ENCODE measurements around the gene HMGA1.
A peak's percentile ranks its signal among the peaks of the same experiment; 100 is the strongest.

Gene HMGA1

DNA sequence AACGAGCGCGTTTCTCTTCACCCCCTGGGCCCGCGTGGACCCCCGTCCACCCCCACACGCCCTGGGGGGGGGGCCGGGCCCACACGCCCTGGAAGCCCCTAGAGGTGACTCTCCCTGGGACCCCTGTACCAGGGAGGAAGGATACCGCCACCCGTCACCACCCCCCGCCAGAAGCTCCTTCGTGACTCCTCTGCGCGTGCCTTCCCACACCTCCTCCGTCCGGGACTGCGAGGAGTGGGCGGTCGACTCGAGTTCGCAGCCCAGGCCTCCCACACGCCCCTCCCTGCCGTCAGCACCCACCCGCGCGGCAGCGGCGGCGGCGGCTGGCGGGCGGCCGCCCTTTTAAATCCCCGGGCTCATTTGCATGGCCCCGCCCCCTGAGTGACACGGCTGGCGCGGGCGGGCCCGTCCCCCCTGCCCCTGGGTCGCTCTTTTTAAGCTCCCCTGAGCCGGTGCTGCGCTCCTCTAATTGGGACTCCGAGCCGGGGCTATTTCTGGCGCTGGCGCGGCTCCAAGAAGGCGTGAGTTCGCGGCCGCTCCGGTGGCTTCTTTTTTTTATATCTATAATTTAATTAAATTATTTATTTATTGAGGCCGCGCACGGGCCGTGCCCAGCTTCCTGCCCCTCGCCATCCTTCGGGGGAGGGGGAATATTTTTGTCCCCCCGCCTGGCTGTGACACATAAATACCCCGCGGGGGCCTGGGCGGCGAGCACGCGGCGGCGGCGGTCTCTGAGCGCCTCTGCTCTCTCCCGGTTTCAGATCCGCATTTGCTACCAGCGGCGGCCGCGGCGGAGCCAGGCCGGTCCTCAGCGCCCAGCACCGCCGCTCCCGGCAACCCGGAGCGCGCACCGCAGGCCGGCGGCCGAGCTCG, at the start of gene HMGA1:
HMGA1 (plus strand) TSS at position 431 of the 873 bp plus-strand sequence. CDS start 3,908 bp downstream, outside the sequence.
- peak; percentile 72 to 86 for DNase-seq (ENCODE audit: low read depth in 1 of 2, low spot score in 1 of 2)

DNA sequence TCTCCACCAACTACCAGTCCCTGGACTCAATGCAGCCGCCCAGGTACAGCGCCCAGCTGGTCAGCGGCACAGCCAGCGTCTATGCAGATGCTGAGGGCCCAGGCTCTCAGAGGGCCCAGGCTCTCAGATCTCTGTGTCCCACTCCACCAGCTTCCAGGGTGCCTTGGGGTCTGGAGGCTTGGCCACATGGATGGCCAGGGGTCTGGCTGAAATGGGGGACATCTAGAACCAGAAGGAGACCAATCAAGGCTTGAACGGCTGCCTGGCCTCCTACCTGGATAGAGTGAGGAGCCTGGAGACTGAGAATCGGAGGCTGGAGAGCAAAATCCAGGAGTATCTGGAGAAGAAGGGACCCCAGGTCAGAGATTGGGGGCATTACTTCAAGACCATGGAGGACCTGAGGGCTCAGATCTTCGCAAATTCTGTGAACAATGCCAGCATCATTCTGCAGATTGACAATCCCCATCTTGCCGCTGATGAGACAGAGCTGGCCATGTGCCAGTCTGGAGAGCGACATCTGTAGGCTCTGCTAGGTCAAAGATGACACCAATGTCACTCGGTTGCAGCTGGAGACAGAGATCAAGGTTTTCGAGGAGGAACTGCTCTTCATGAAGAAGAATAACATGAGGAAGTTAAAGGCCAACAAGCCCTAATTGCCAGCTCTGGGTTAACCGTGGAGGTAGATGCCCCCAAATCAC, 46.7 kb upstream of the HMGA1 start:
- peak in 1 of 2 donors; percentile 21 for DNase-seq (ENCODE audit: low read depth in 1 of 2, low spot score in 1 of 2)

DNA sequence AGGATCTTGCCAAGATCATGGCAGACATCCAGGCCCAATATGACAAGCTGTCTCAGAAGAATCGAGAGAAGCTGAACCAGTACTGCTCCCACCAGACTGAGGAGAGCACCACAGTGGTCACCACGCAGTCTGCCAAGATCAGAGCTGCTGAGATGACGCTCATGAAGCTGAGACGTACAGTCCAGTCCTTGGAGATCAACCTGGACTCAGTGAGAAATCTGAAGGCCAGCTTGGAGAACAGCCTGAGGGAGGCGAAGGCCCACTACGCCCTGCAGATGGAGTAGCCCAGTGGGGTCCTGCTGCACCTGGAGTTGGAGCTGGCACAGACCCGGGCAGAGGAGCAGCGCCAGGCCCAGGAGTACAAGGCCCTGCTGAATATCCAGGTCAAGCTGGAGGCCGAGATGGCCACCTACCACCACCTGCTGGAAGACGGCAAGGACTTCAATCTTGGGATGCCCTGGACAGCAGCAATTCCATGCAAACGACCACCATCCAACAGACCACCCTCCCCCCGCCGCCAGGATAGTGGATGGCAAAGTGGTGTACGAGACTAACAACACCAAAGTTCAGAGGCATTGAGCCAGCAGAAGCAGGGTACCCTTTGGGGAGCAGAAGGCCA, 46.1 kb upstream of the HMGA1 start:
- DNase-seq (ENCODE audit: low read depth in 1 of 2, low spot score in 1 of 2), result no peak

GRCh38 chr6:34194772-34195171, 41.9 kb upstream of the HMGA1 start:
- DNase-seq (ENCODE audit: low read depth in 1 of 2, low spot score in 1 of 2), result no peak

DNA sequence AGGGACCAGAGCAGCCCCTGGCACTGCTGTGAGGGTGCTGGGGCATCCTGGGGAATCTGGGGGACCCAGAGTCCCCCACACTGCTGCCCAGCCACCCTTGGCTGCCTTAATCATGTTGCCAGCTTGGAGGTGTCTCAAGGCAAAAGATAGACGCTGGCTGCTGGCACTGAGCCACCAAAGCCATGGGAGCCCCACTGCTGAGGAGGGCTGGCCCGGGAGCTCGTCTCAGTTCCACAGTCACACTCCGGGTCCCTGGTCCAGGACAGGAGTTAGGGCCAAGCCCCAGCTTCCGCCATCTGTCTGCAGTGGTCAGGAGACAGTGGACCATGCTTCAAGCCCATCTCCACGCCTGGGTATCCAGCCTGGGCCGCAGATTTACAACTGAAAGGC, 41.0 kb upstream of the HMGA1 start:
- DNase-seq (ENCODE audit: low read depth in 1 of 2, low spot score in 1 of 2), result no peak

DNA sequence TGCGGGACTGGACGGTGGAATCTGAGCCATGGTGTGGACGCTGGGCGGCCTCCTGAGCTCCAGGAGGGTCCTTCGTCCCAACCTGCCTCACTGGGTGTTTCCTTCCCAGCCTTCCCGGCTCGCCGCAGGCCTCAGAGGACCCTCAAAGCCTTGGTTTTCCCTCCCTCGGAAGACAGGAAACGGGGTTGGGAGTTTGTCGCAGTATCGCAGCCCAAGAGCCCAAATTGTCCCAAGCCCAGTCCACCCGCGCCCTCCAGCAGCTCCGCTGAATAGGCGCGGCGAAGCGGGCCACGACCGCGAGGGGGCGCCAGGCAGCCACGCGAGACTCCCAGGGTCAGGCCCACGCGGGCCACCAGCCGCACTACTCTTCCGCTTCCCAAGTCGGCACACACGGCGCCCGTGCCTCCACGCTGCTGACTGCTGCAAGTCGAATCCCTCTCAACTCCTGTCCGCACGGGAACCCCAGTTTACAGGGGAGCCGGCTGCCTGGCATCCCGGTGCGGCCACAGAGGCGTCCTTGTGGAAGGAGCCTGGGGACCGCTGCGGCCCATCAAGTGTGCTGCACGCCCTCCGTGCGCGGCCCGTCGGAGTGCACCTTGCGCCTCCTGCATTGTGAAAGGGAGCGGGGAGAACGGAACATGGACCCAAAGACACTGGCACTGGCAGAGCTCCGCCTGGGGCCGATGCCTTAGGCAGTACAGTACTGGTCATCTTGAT, 40.4 kb upstream of the HMGA1 start:
- peak; percentile 85 to 89 for DNase-seq (ENCODE audit: low read depth in 1 of 2, low spot score in 1 of 2)

GRCh38 chr6:34196833-34197195, 39.9 kb upstream of the HMGA1 start:
- DNase-seq (ENCODE audit: low read depth in 1 of 2, low spot score in 1 of 2), result no peak

- no peak for DNase-seq (ENCODE audit: low read depth in 1 of 2, low spot score in 1 of 2)
These were observed 36.2 kb upstream of the HMGA1 start for GRCh38 chr6:34200340-34200971.

- DNase-seq (ENCODE audit: low read depth in 1 of 2, low spot score in 1 of 2), result no peak
These were observed 35.1 kb upstream of the HMGA1 start for GRCh38 chr6:34201455-34202107.

DNA sequence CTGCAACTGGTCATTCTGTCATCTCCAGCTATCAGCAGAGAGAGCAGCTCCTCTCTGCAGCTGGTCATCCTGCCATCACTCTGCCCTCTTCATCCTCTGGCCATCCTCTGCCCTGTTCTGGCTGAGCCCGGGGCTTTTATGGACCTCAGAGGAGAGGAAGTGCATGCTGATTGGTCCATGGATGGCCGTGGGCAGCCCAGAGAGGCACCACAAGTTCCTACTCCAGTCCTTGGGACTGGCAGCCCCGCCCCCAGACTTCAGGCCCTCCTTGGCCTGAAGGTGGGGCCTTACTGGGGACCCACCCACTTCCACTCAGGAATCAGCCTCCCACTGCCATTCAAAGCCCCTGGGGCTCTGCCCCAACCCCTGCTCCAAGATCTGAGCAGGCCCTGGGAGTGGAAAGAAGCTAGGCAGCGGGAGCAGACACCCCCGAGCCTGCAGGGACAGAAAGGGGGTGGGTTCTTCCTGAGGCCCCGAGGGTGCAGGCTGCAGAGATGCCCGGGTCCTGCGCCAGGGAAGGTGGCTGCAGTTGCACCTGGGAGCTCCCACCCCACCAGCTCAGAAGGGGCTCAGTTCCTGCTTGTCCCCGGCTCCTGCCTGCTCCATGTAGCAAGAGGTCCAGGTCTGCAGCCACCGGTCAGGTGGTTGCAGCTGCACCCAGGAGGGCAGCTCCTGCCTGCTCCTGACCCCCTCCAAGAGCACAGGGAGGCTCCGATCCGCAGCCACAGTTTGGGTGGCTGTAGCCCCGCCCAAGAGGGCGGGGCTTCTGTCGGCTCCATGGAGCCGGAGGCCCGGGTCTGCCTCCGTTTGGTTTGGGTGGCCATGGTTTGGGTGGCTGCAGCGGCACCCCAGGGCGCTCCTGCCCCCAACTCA, 34.1 kb upstream of the HMGA1 start:
- no peak for DNase-seq (ENCODE audit: low read depth in 1 of 2, low spot score in 1 of 2)

GRCh38 chr6:34204693-34205092, 32.0 kb upstream of the HMGA1 start:
- no peak for DNase-seq (ENCODE audit: low read depth in 1 of 2, low spot score in 1 of 2)

DNA sequence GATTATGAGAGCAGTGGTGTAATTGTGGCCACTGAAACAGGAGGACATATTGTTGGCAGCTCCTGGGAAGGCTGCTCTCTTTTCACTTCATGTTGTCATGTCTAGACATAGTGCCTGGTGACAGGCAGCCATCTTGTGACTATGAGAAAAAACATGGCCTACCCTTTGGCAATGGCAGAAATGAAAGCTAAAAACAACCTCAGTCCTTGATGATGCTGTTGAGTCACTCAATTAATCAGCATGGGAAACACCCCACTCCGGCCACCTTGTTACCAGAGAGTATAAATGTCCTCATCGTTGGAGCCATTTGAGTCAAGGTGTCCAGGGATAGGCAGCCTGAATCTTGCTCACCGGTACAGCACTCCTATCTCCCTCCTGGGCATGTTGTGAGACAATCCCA, 31.2 kb upstream of the HMGA1 start:
- DNase-seq (ENCODE audit: low read depth in 1 of 2, low spot score in 1 of 2), result no peak

- DNase-seq (ENCODE audit: low read depth in 1 of 2, low spot score in 1 of 2), result no peak
These were observed 30.8 kb upstream of the HMGA1 start for GRCh38 chr6:34205916-34206315.

- DNase-seq (ENCODE audit: low read depth in 1 of 2, low spot score in 1 of 2), result no peak
These were observed 29.9 kb upstream of the HMGA1 start for GRCh38 chr6:34206726-34207125.

DNA sequence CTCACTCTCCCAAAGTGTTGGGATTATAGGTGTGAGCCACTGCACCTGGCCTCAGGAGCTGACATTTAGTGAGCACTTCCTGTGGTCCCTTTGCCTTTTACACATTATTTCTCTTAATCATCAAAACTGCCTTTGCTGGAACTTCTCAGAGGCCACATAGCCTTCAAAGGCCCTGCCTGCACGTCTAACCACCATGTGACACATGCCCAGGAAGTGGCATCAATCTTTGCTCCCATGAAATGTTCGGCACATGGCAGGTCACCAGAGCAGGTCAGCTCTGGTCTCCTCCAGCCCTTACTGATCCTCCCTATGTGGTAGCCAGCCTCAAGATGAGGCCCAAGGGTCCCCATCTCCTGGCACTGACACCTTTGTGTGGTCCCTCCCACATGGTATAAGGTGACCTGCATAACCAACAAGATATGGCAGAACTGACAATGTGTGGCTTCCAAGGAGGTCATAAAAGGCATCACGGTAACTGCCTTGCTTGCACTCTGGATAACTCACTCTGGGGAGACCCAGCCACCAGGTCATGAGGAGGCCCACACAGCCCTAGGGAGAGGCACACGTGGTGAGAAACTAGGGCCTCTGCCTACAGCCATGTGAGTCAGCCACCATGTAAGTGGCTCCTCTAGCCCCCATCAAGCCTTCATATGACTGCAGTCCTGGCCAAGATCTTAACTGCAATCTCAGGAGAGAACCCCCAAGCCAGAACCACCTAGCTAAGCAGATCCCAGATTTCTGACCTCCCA, 28.8 kb upstream of the HMGA1 start:
- no peak for DNase-seq (ENCODE audit: low read depth in 1 of 2, low spot score in 1 of 2)

DNA sequence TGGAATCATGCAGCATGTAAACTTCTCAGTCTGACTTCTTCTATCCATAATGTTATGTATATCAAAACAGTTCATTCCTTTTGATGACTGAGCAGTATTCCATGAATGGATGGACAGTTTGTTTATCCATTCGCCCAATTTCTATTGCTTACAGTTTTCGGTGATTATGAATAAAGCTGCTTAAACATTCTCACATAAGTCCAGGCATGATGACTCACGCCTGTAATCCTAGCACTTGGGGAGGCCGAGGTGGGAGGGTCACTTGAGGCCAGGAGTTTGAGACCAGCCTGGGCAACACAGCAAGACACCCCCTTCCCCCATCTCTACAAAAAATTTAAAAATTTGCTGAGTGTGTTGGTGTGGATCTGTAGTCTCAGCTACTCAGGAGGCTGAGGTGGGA, 22.9 kb upstream of the HMGA1 start:
- DNase-seq (ENCODE audit: low read depth in 1 of 2, low spot score in 1 of 2), result no peak

- DNase-seq (ENCODE audit: low read depth in 1 of 2, low spot score in 1 of 2), result no peak
These were observed 18.0 kb upstream of the HMGA1 start for GRCh38 chr6:34218691-34219090.

- DNase-seq (ENCODE audit: low read depth in 1 of 2, low spot score in 1 of 2), result no peak
These were observed 13.2 kb upstream of the HMGA1 start for GRCh38 chr6:34223381-34223955.
